Epithelial cell of proximal tubule (primary cell): ENCODE data around the gene CADM4. TPM values are rescaled to one million over a fixed set of nuclear protein-coding genes. Genes with fewer than 3 reads are reported as not detected.

Source experiments
- DNase-seq: peaks from one replicate; pipeline ENCODE4 v3.0.0-alpha.2; 2011; ENCODE audit warnings: low read depth
- H3K4me3 ChIP-seq: 2 replicates; pipeline ENCODE4 v1.5.1; 2011; ENCODE audit warnings: low read depth, mild to moderate bottlenecking, low read length
- total RNA-seq: library from RNA; depleted of rRNA; stranded (reverse); fragments of >200 nt; gene quantifications from 2 replicates; pipeline ENCODE4 v1.2.3, GENCODE V29; 2015
- TF ChIP-seq, protein P1 (sequence below): conservative IDR thresholded peaks from 2 replicates; pipeline ENCODE4 v1.5.1; 2012; ENCODE audit warnings: low read depth, mild to moderate bottlenecking, low read length

CADM4 gene
- total RNA-seq, 1 donor from 2014 or later = 16.4 TPM

DNA sequence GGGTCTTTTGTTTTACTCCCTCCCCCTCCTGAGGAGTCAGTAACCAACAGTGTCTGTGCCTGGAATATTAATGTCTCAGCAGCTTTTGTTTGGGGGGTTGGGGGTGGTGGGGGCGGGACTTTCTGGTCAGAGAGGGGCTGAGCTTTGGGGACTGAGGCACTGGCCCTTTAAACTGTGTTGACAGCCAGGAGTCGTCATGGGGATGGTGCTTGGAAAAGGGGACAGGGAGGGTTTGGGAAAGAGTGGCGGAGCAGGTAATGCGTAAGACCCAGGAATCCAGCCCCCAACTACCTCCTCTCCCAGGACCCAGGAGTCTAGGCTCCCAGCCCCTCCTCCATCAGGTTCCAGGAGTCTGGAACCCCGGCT lies 5.2 kb downstream of the CADM4 start:
- peak overlapping the region; percentile 43 for H3K4me3 ChIP-seq
- no peak for DNase-seq
- TF ChIP-seq, protein P1, sequence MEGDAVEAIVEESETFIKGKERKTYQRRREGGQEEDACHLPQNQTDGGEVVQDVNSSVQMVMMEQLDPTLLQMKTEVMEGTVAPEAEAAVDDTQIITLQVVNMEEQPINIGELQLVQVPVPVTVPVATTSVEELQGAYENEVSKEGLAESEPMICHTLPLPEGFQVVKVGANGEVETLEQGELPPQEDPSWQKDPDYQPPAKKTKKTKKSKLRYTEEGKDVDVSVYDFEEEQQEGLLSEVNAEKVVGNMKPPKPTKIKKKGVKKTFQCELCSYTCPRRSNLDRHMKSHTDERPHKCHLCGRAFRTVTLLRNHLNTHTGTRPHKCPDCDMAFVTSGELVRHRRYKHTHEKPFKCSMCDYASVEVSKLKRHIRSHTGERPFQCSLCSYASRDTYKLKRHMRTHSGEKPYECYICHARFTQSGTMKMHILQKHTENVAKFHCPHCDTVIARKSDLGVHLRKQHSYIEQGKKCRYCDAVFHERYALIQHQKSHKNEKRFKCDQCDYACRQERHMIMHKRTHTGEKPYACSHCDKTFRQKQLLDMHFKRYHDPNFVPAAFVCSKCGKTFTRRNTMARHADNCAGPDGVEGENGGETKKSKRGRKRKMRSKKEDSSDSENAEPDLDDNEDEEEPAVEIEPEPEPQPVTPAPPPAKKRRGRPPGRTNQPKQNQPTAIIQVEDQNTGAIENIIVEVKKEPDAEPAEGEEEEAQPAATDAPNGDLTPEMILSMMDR = no peak

GRCh38 chr19:43634068-43634467 lies 5.6 kb downstream of the CADM4 start:
- TF ChIP-seq, protein P1 = no peak
- no peak overlapping the region for H3K4me3 ChIP-seq
- no peak for DNase-seq

DNA sequence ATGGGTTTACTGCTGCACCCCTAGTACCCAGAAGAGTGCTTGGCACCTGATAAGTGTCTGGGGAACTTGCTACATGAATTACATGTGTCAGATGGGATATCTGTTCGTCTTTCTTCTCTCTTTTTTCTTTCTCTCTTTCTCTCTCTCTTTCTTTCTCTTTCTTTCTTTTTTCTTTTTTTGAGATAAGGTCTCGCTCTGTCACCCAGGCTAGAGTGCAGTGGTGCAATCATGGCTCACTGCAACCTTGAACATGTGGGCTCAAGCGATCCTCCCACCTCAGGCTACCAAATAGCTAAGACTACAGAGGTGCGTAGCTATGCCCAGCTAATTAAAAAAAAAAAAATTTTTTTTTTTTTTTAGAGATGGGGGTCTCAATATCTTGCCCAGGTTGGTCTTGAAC lies 6.1 kb downstream of the CADM4 start:
- TF ChIP-seq, protein P1 = no peak
- no peak for DNase-seq

DNA sequence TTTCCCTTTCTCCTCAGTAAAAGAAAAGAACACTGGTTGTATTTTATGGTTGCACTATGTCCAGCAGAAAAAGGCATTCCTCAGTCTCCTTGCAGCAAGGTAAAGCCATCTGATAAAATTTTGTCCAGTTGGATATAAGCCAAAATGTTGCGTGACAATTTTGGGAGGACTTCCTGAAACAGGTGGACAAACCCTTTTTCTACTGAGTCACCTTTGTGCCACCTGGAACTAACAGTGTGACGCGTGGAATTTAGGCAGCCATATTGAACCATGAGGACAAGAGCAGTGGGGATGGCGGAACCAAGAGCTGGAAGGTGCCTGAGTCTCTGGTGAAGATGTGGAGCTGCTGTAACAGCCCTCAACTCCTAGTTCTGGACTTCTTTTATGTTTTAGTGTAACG lies 8.2 kb downstream of the CADM4 start:
- DNase-seq = no peak
- TF ChIP-seq, protein P1 = no peak
- no peak overlapping the region for H3K4me3 ChIP-seq

More for the DNA sequence above, 6.1 kb downstream of the CADM4 start:
- H3K4me3 ChIP-seq = no peak overlapping the region

GRCh38 chr19:43628646-43629326 lies 10.9 kb downstream of the CADM4 start:
- no peak overlapping the region for H3K4me3 ChIP-seq
- TF ChIP-seq, protein P1 = no peak
- no peak for DNase-seq

DNA sequence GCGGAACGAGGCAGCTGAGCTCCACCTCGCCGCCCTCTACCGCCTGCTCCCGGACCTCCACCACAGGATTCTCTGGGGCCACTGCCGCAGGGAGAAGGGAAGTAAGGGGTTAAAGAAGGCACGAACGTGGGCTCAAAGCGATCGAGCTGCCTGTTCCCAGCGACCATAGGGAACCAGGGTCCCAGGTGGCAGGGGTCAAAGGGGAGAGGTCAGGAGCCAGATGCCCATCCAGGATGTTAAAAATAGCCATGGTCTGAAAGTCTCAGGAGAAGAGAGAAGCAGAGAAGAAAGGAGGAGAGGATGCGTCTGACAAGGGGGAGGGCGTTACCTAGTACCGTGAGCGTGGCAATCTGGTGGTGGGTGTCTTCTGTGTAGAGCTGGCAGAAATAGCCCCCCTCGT lies 12.8 kb downstream of the CADM4 start:
- H3K4me3 ChIP-seq = no peak overlapping the region
- no peak for DNase-seq
- TF ChIP-seq, protein P1 = no peak

- H3K4me3 ChIP-seq = no peak overlapping the region
- no peak for DNase-seq
- TF ChIP-seq, protein P1 = no peak
Observed at GRCh38 chr19:43625918-43626579, 13.6 kb downstream of the CADM4 start.
